ENCODE data around the gene SIK3. TPM values are rescaled to one million over a fixed set of nuclear protein-coding genes. Genes with fewer than 3 reads are reported as not detected.

SIK3 gene
- total RNA-seq, 4 donors from 2014 or later, result 45.0 to 70.2 (median 48.8) TPM

GRCh38 chr11:116842909-116843308 lies 255.3 kb downstream of the SIK3 start:
- no peaks in the 10 kb centered on the region for H3K9me3 ChIP-seq

GRCh38 chr11:116842117-116842516 lies 256.1 kb downstream of the SIK3 start:
- no peak for TF ChIP-seq CTCF (IDR thresholded peaks at IDR 0.05)
- no peak for TF ChIP-seq POLR2A (IDR thresholded peaks at IDR 0.05)
- TF ChIP-seq EP300 (IDR thresholded peaks at IDR 0.05), result no peak
- WGBS, 2 donors, result 98 to 100% methylated on average over 4 of the region's 4 CpGs
- no peak overlapping the region for H3K4me3 ChIP-seq
- H3K9me3 ChIP-seq, result no peaks in the 10 kb centered on the region
- H3K27me3 ChIP-seq, result no peaks in the 10 kb centered on the region
- no peak for DNase-seq (ENCODE audit: low spot score in 2 of 2)
- H3K4me1 ChIP-seq, result peaks cover 0 to 37% (median 8%) of the 10 kb centered on the region in 4 donors
- no peak overlapping the region for H3K27ac ChIP-seq
- H3K36me3 ChIP-seq, result peaks cover 3 to 46% (median 10%) of the 10 kb centered on the region in 3 donors

More at GRCh38 chr11:116842909-116843308, 255.3 kb downstream of the SIK3 start:
- Histone ChIP-seq H3K27ac (peak overlapping the region in 1 of 4 donors; percentile 50), H3K4me1 (peaks cover 0 to 29% (median 6%) of the 10 kb centered on the region in 4 donors), H3K4me3 (no peak overlapping the region), H3K36me3 (peaks cover 3 to 54% (median 10%) of the 10 kb centered on the region in 3 donors), H3K27me3 (no peaks in the 10 kb centered on the region)
- TF ChIP-seq CTCF (IDR thresholded peaks at IDR 0.05) (no peak), EP300 (IDR thresholded peaks at IDR 0.05) (no peak), POLR2A (IDR thresholded peaks at IDR 0.05) (no peak)
- DNase-seq (ENCODE audit: low spot score in 2 of 2), result no peak
- WGBS, 2 donors, result 56 to 57% methylated on average over 4 of the region's 4 CpGs

- Histone ChIP-seq H3K27ac (peak overlapping the region in 2 of 4 donors; percentile 13 to 64), H3K4me3 (no peak overlapping the region), H3K27me3 (no peaks in the 10 kb centered on the region), H3K9me3 (no peaks in the 10 kb centered on the region), H3K4me1 (peaks cover 0 to 48% (median 13%) of the 10 kb centered on the region in 4 donors), H3K36me3 (peaks cover 3 to 33% (median 5%) of the 10 kb centered on the region in 3 donors)
- 53 to 63% methylated on average over 9 of the region's 9 CpGs for WGBS, 2 donors
- DNase-seq (ENCODE audit: low spot score in 2 of 2), result no peak
- TF ChIP-seq POLR2A (IDR thresholded peaks at IDR 0.05) (no peak), EP300 (IDR thresholded peaks at IDR 0.05) (no peak), CTCF (IDR thresholded peaks at IDR 0.05) (no peak)
These were observed 257.4 kb downstream of the SIK3 start for GRCh38 chr11:116840746-116841296.

GRCh38 chr11:116840224-116840745 lies 257.9 kb downstream of the SIK3 start:
- WGBS, 2 donors, result 31 to 53% methylated on average over 6 of the region's 6 CpGs

More at GRCh38 chr11:116840224-116840745, 257.9 kb downstream of the SIK3 start:
- H3K36me3 ChIP-seq, result peaks cover 3 to 27% (median 5%) of the 10 kb centered on the region in 3 donors
- H3K4me1 ChIP-seq, result peaks cover 0 to 53% (median 17%) of the 10 kb centered on the region in 4 donors
- no peak overlapping the region for H3K4me3 ChIP-seq
- H3K27me3 ChIP-seq, result no peaks in the 10 kb centered on the region
- no peak for DNase-seq (ENCODE audit: low spot score in 2 of 2)
- TF ChIP-seq POLR2A (IDR thresholded peaks at IDR 0.05) (no peak), CTCF (IDR thresholded peaks at IDR 0.05) (peak in 2 of 5 experiments; percentile 20 to 21)
- H3K27ac ChIP-seq, result peak overlapping the region in 3 of 4 donors; percentile 10 to 64 (median 13)
- H3K9me3 ChIP-seq, result no peaks in the 10 kb centered on the region
